CD4-positive, alpha-beta memory T cell (primary cell): ENCODE results near the gene TNPO1. TPM values are rescaled to one million over a fixed set of nuclear protein-coding genes. Genes with fewer than 3 reads are reported as not detected.

Experiments
- CTCF ChIA-PET: fragments of 350-600 bp; sonication (Branson Sonifier 250); formaldehyde crosslinking; loops from one replicate; lab custom pipeline; 2021; ENCODE audit warnings: inconsistent platforms; ENCODE audit not compliant: partially characterized antibody; lab: Charles Lee
- POLR2A ChIA-PET: fragments of 350-600 bp; sonication (Branson Sonifier 250); formaldehyde crosslinking; loops from one replicate; lab custom pipeline; 2021; ENCODE audit not compliant: partially characterized antibody; lab: Charles Lee
- DNase-seq, 5 donors: peaks; one replicate each; pipeline versions ENCODE4 v3.0.0 to v3.0.0-alpha.2; 2020 to 2022; ENCODE audit warnings: mixed read lengths in 1 of 5
- H3K27ac ChIP-seq: one replicate; pipeline ENCODE4 v1.7.0; 2013; ENCODE audit warnings: low read depth, low read length
- H3K27me3 ChIP-seq: 2 replicates; pipeline ENCODE4 v1.7.0; 2013; ENCODE audit warnings: mild to moderate bottlenecking, low read length, moderate library complexity; ENCODE audit not compliant: insufficient read depth
- H3K36me3 ChIP-seq: 2 replicates; pipeline ENCODE4 v1.7.0; 2013; ENCODE audit warnings: mild to moderate bottlenecking, low read length, moderate library complexity; ENCODE audit not compliant: insufficient read depth
- H3K4me1 ChIP-seq: 2 replicates; pipeline ENCODE4 v1.7.0; 2013; ENCODE audit warnings: mild to moderate bottlenecking, low read length, moderate library complexity; ENCODE audit not compliant: insufficient read depth
- H3K4me3 ChIP-seq, 2 donors: one replicate each; pipeline ENCODE4 v1.7.0; 2013; ENCODE audit warnings: low read length in 2 of 2, mild to moderate bottlenecking in 1 of 2
- H3K9me3 ChIP-seq, 2 donors: one replicate each; pipeline ENCODE4 v1.7.0; 2013; ENCODE audit warnings: low read length in 2 of 2, control low read depth in 1 of 2; ENCODE audit not compliant: control insufficient read depth in 1 of 2
- H3K27ac Mint-ChIP-seq, 7 donors: one replicate each; pipeline ENCODE4 v1.8.0; 2020 to 2021; ENCODE audit warnings: mixed read lengths in 7 of 7, mild to moderate bottlenecking in 6 of 7, inconsistent platforms in 3 of 7, moderate library complexity in 3 of 7
- H3K27me3 Mint-ChIP-seq, 2 donors: one replicate each; pipeline ENCODE4 v1.8.0; 2020 to 2021; ENCODE audit warnings: mixed read lengths in 2 of 2
- H3K36me3 Mint-ChIP-seq, 2 donors: one replicate each; pipeline ENCODE4 v1.8.0; 2020 to 2021; ENCODE audit warnings: mixed read lengths in 2 of 2, inconsistent platforms in 1 of 2, mild to moderate bottlenecking in 1 of 2
- H3K4me1 Mint-ChIP-seq, 4 donors: one replicate each; pipeline ENCODE4 v1.8.0; 2020 to 2021; ENCODE audit warnings: mixed read lengths in 4 of 4, mild to moderate bottlenecking in 1 of 4
- H3K4me3 Mint-ChIP-seq, 8 donors: one replicate each; pipeline ENCODE4 v1.8.0; 2020 to 2021; ENCODE audit warnings: mixed read lengths in 8 of 8, mild to moderate bottlenecking in 7 of 8, moderate library complexity in 6 of 8, inconsistent platforms in 3 of 8
- H3K9me3 Mint-ChIP-seq, 8 donors: one replicate each; pipeline ENCODE4 v1.8.0; 2020 to 2021; ENCODE audit warnings: mixed read lengths in 8 of 8, mild to moderate bottlenecking in 5 of 8, inconsistent platforms in 3 of 8, moderate library complexity in 1 of 8
- intact Hi-C: fragments of 100-400 bp; cut with micrococcal nuclease; formaldehyde crosslinking; loops from one replicate; pipeline ENCODE4 v1.15.1; 2023
- polyA plus RNA-seq, 2 donors: library from polyadenylated mRNA; unstranded; fragments of 300-500 nt; fragmentation: Illumina TruSeq; gene quantifications; one replicate each; pipeline ENCODE4 v1.2.3, GENCODE V29; 2021
- total RNA-seq, 2 experiments: library from RNA; stranded (reverse); gene quantifications; one replicate each; pipeline ENCODE4 v1.2.3, GENCODE V29; 2021

Gene TNPO1
- total and polyA plus RNA-seq, 4 experiments from 2014 or later = 46.6 to 86.4 (median 66.8) TPM

DNA sequence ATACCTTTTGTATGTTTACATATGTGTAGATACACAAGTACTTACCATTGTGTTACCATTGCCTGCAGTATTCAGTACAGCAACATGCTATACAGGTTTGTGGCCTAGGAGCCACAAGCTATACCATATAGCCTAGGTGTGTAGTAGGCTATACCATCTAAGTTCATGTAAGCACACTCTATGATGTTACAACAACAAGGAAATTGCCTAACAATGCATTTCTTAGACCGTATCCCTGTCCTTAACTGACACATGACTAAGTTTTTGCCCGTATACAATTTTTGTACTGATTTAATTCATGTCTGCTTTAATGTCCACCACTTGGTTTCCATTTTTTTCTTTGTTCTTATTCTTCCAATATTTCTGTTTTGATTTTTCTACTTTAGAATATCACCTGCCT lies 18.5 kb downstream of the TNPO1 start:
- H3K4me1 ChIP-seq = no peaks in the 10 kb centered on the region
- Mint-ChIP-seq H3K27ac (no peak overlapping the region), H3K36me3 (no peaks in the 10 kb centered on the region), H3K9me3 (no peaks in the 10 kb centered on the region), H3K27me3 (peaks cover 0 to 1% of the 10 kb centered on the region in 2 donors), H3K4me1 (peaks cover 0 to 3% (median 0%) of the 10 kb centered on the region in 4 donors), H3K4me3 (no peak overlapping the region)
- no peak overlapping the region for H3K27ac ChIP-seq
- H3K27me3 ChIP-seq = no peaks in the 10 kb centered on the region
- ChIA-PET CTCF (interaction anchor here (4.7 kb wide), 1 partner anchor 17 kb away, joined by 27 read pairs; the partner anchor contains the start of gene TNPO1), POLR2A (interaction anchor here (1.1 kb wide), 1 partner anchor 18 kb away, joined by 3 read pairs; the partner anchor contains the start of gene TNPO1)
- no peak for DNase-seq
- H3K36me3 ChIP-seq = no peaks in the 10 kb centered on the region
- H3K4me3 ChIP-seq = no peak overlapping the region
- intact Hi-C loops = no loop called here
- H3K9me3 ChIP-seq = no peaks in the 10 kb centered on the region

DNA sequence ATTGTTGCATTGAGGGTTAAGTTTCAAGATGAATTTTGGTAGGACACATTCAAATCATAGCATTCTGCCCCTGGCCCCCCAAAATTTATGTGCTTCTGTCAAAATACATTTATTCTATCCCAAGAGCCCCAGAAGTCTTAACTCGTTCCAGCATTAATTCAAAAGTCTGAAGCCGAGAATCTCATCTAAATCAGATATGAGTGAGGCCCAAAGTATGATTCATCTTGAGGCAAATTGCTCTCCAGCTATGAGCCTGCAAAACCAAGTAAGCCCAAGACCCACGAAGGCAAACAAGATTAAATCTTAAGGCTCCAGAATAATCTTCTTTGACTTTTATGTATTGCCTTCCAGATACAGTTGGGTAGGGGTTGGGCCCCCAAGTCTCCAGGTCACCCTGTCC lies 19.2 kb downstream of the TNPO1 start:
- no peaks in the 10 kb centered on the region for H3K36me3 Mint-ChIP-seq

DNA sequence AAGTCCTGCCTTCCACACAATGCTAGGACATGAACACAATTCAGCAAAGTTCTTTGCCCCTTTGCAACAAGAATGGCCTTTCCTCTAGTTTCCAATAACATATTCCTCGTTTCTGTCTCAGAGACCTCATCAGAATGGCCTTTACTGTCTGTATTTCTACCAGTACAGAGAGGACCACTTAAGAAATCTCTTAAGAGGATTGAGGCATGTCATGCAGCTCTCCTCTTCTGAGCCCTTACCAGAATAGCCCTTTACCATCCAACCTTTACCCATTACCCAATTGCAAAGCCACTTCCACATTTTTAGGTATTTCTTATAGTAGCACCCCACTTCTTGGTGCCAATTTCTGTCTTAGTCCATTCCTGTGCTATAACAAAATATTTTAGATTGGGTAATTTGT lies 20.3 kb downstream of the TNPO1 start:
- CTCF ChIA-PET = interaction anchor here (1.2 kb wide), 1 partner anchor 228 kb away, joined by 3 read pairs; no protein-coding TSS in a partner anchor
- Histone ChIP-seq H3K36me3 (no peaks in the 10 kb centered on the region), H3K27ac (no peak overlapping the region), H3K27me3 (no peaks in the 10 kb centered on the region), H3K4me3 (no peak overlapping the region), H3K9me3 (no peaks in the 10 kb centered on the region), H3K4me1 (no peaks in the 10 kb centered on the region)
- H3K27ac Mint-ChIP-seq = no peak overlapping the region
- intact Hi-C loops = no loop called here
- H3K27me3 Mint-ChIP-seq = peaks cover 0 to 3% of the 10 kb centered on the region in 2 donors
- H3K4me1 Mint-ChIP-seq = peaks cover 0 to 4% (median 0%) of the 10 kb centered on the region in 4 donors
- H3K4me3 Mint-ChIP-seq = no peak overlapping the region
- POLR2A ChIA-PET = no interaction called here
- no peaks in the 10 kb centered on the region for H3K36me3 Mint-ChIP-seq
- no peaks in the 10 kb centered on the region for H3K9me3 Mint-ChIP-seq
- DNase-seq = no peak

More for the DNA sequence above, 19.2 kb downstream of the TNPO1 start:
- Histone ChIP-seq H3K27me3 (no peaks in the 10 kb centered on the region), H3K4me3 (no peak overlapping the region), H3K9me3 (no peaks in the 10 kb centered on the region), H3K27ac (no peak overlapping the region), H3K36me3 (no peaks in the 10 kb centered on the region), H3K4me1 (no peaks in the 10 kb centered on the region)
- peak in 1 of 5 donors; percentile 15 for DNase-seq
- Mint-ChIP-seq H3K4me3 (no peak overlapping the region), H3K4me1 (peaks cover 0 to 4% (median 0%) of the 10 kb centered on the region in 4 donors), H3K27ac (peak overlapping the region in 1 of 7 donors; percentile 11), H3K9me3 (no peaks in the 10 kb centered on the region), H3K27me3 (peaks cover 0 to 3% of the 10 kb centered on the region in 2 donors)
- ChIA-PET CTCF (interaction anchor here (1.2 kb wide), 1 partner anchor 226 kb away, joined by 3 read pairs; no protein-coding TSS in a partner anchor), POLR2A (no interaction called here)
- intact Hi-C loops = no loop called here

DNA sequence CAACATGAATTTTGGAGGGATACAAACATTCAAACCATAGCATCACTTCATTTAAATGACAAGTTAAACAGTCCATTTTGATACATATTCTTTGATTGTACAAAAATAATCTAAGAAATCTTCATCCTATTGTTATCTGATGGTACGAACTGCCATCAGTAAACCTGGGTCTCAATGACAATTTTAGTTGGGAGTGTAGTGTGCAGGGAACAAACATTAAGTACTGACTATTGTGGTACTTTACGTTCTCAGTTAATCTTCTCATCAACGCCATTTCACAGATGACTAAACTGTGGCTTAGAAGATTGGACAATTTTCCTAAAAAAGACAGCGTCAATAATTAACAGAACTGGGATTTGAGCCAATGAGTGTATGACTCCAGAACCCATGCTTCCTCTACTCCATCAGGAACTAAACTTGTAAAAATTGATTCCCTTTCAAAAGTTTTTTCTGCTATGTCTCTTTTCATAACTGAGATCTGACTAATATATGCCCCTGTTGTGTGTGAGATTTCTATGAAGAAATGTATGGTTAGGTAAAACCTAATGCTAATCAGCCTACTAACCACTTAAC lies 21.1 kb downstream of the TNPO1 start:
- ChIA-PET POLR2A (interaction anchor here (1.5 kb wide), 1 partner anchor 11 kb away, joined by 6 read pairs; no protein-coding TSS in a partner anchor), CTCF (interaction anchor here (1.2 kb wide), 1 partner anchor 19 kb away, joined by 5 read pairs; no protein-coding TSS in a partner anchor)
- no peaks in the 10 kb centered on the region for H3K36me3 Mint-ChIP-seq
- H3K27me3 Mint-ChIP-seq = peaks cover 0 to 3% of the 10 kb centered on the region in 2 donors
- no peaks in the 10 kb centered on the region for H3K36me3 ChIP-seq
- H3K4me3 Mint-ChIP-seq = no peak overlapping the region
- H3K4me3 ChIP-seq = no peak overlapping the region
- no peaks in the 10 kb centered on the region for H3K9me3 ChIP-seq
- H3K4me1 ChIP-seq = no peaks in the 10 kb centered on the region
- no peak overlapping the region for H3K27ac ChIP-seq
- no peaks in the 10 kb centered on the region for H3K27me3 ChIP-seq
- no peak overlapping the region for H3K27ac Mint-ChIP-seq
- no peak for DNase-seq
- intact Hi-C loops = no loop called here
- peaks cover 0 to 1% (median under 1%) of the 10 kb centered on the region in 4 donors for H3K4me1 Mint-ChIP-seq
- H3K9me3 Mint-ChIP-seq = no peaks in the 10 kb centered on the region

DNA sequence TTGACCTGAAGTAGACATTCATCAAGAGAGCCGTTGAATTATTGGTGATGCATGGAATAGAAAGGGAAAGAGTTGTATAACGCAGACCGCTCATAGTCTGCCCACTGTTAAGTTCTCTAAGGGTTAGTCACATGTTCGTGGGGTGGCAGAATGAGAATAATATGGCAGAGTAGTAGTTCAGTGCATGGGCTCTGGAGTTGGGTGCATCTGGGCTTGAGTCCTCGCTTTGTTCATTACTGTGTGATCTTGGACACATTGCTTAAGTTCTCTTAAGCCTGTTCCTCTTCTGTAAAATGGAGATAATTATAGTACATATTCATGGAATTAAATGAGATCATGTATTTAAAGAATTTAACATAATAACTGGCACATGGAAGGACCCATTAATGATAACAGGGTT lies 23.6 kb downstream of the TNPO1 start:
- intact Hi-C loops = loop anchor here (10.0 kb wide), 1 partner anchor 515 kb away; the partner anchor contains the start of genes MRPS27 and PTCD2
- Histone ChIP-seq H3K27me3 (no peaks in the 10 kb centered on the region), H3K9me3 (no peaks in the 10 kb centered on the region), H3K36me3 (no peaks in the 10 kb centered on the region), H3K4me1 (no peaks in the 10 kb centered on the region), H3K4me3 (no peak overlapping the region), H3K27ac (no peak overlapping the region)
- CTCF ChIA-PET = no interaction called here
- H3K27ac Mint-ChIP-seq = no peak overlapping the region
- POLR2A ChIA-PET = no interaction called here
- no peaks in the 10 kb centered on the region for H3K9me3 Mint-ChIP-seq
- no peak for DNase-seq
- H3K27me3 Mint-ChIP-seq = peaks cover 0 to 3% of the 10 kb centered on the region in 2 donors
- no peaks in the 10 kb centered on the region for H3K36me3 Mint-ChIP-seq
- no peak overlapping the region for H3K4me3 Mint-ChIP-seq
- H3K4me1 Mint-ChIP-seq = peaks cover 3 to 10% (median 5%) of the 10 kb centered on the region in 4 donors

DNA sequence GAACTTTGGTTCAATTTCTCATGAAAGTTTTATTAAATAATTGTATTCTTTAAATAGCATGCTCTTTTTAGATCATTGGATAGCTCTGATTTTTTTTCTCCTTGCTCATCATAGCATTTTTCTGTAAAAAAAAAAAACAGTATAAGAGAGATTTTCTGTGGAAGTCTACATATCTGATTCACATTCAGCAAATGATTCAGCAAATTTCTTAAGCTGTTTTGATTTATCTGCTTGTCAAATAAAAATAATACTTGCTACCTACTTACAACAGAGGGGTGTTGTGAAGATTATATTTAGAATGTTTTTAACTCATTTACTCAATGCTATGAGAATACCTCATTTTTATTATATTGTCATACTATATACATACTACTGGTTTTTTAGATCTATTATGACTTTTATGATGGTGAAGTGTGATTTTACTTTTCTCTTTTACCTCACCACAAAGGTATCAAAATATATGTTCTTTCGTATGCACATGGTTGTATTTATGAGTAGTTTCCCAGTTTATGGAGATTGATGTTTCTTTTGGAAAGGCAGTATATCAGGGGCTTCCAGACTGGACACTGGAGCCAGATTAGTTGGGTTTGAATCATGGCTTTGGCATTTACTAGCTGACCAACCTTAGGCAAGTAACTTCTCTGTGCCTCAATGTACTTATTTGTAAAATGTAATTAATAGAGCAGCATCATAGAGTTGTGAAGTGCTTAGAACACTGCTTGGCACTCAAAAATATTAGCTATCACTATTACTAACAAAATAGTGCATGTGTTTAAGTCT lies 25.5 kb downstream of the TNPO1 start:
- Histone ChIP-seq H3K4me1 (no peaks in the 10 kb centered on the region), H3K27me3 (no peaks in the 10 kb centered on the region), H3K4me3 (no peak overlapping the region), H3K36me3 (no peaks in the 10 kb centered on the region), H3K9me3 (no peaks in the 10 kb centered on the region), H3K27ac (no peak overlapping the region)
- Mint-ChIP-seq H3K36me3 (peaks cover 0 to under 1% of the 10 kb centered on the region in 2 donors), H3K4me1 (peaks cover 5 to 13% (median 9%) of the 10 kb centered on the region in 4 donors), H3K4me3 (no peak overlapping the region), H3K27me3 (peaks cover 0 to 2% of the 10 kb centered on the region in 2 donors), H3K9me3 (no peaks in the 10 kb centered on the region), H3K27ac (no peak overlapping the region)
- ChIA-PET POLR2A (interaction anchor here (2.6 kb wide), 1 partner anchor 25 kb away, joined by 6 read pairs; the partner anchor contains the start of gene TNPO1), CTCF (interaction anchor here (3.2 kb wide), 1 partner anchor 23 kb away, joined by 14 read pairs; no protein-coding TSS in a partner anchor)
- intact Hi-C loops = loop anchor here (10.0 kb wide), 1 partner anchor 517 kb away; the partner anchor contains the start of genes MRPS27 and PTCD2
- no peak for DNase-seq
